Heart left ventricle (tissue), 16 donors: ENCODE measurements around the gene AKAP9. TPM values are rescaled to one million over a fixed set of nuclear protein-coding genes. Genes with fewer than 3 reads are reported as not detected.

ENCODE experiments used
- ATAC-seq, 4 donors: fragments of 200-7000 bp; cut with Tn5 transposase; one replicate each; pipeline ENCODE4 v1.9.1; 2020 to 2022; ENCODE audit warnings: moderate library complexity in 4 of 4, mild to moderate bottlenecking in 3 of 4, moderate number of reproducible peaks in 1 of 4
- DNase-seq, 5 donors: peaks; one replicate each; pipeline ENCODE4 v3.0.0-alpha.2; 2020
- H3K27ac ChIP-seq, 12 donors: fragments of 200-600 bp; sonication (generic) in 4 of 12; one replicate each; pipeline versions ENCODE4 v1.5.0 to v1.8.0; 2016 to 2022; ENCODE audit warnings: mild to moderate bottlenecking in 2 of 12
- H3K27me3 ChIP-seq, 9 donors: fragments of 200-600 bp; sonication (generic) in 2 of 9; one replicate each; pipeline versions ENCODE4 v1.5.1 to v1.8.0; 2016 to 2022; ENCODE audit warnings: mild to moderate bottlenecking in 3 of 9
- H3K36me3 ChIP-seq, 9 donors: fragments of 200-600 bp; sonication (generic) in 2 of 9; one replicate each; pipeline versions ENCODE4 v1.5.0 to v1.8.0; 2018 to 2022; ENCODE audit warnings: mild to moderate bottlenecking in 2 of 9
- H3K4me1 ChIP-seq, 12 donors: fragments of 200-600 bp; sonication (generic) in 4 of 12; one replicate each; pipeline versions ENCODE4 v1.5.0 to v1.8.0; 2016 to 2022; ENCODE audit warnings: mild to moderate bottlenecking in 3 of 12
- H3K4me3 ChIP-seq, 12 donors: fragments of 200-600 bp; sonication (generic) in 4 of 12; one replicate each; pipeline versions ENCODE4 v1.5.0 to v1.8.0; 2017 to 2022; ENCODE audit warnings: mild to moderate bottlenecking in 9 of 12, moderate library complexity in 4 of 12
- H3K9me3 ChIP-seq, 12 donors: fragments of 200-600 bp; sonication (generic) in 4 of 12; one replicate each; pipeline versions ENCODE4 v1.5.0 to v1.8.0; 2016 to 2022; ENCODE audit warnings: mild to moderate bottlenecking in 1 of 12
- POLR2A ChIP-seq, 2 donors: fragments of 450-650 bp; IDR thresholded peaks; one replicate each; pipeline ENCODE4 v1.6.1; 2017; ENCODE audit warnings: antibody characterized with exemption in 2 of 2, mild to moderate bottlenecking in 2 of 2, moderate library complexity in 2 of 2
- WGBS, 4 donors: extraction: QIAGEN DNeasy Blood & Tissue Kit in 2 of 4; methylation state at CpG; one replicate each; pipeline versions ENCODE4 v1.1.5 to v1.1.7; 2013 to 2018; 5-methylcytosine and 5-hydroxymethylcytosine counted together
- intact Hi-C, 10 donors: fragments of 100-400 bp; cut with DNase I; formaldehyde crosslinking; loops; one replicate each; pipeline versions ENCODE4 v1.11.1 to v1.14.2; 2022
- polyA plus RNA-seq, 2 donors: library from polyadenylated mRNA; stranded (reverse); fragments of 200-250 nt; gene quantifications; one replicate each; pipeline ENCODE4 v1.2.3, GENCODE V29; 2013
- total RNA-seq, 9 donors: library from RNA; depleted of rRNA in 2 of 9; stranded (reverse); fragments of >200 nt in 2 of 9; fragmentation: NEBNext Ultra II Directional in 3 of 9; extraction: Animal tissue kit (Norgen Biotek cat#: 25700) in 3 of 9; gene quantifications; one replicate each; pipeline versions ENCODE4 v1.1.0 to v1.2.4, GENCODE V29; 2016 to 2023
- TF ChIP-seq, protein P1 (sequence below), 12 donors: fragments of 200-600 bp; sonication (generic) in 4 of 12; IDR thresholded peaks; one replicate each; pipeline versions ENCODE4 v1.5.0 to v1.8.0; 2018 to 2022; ENCODE audit warnings: antibody characterized with exemption in 12 of 12, mild to moderate bottlenecking in 5 of 12
- donor health status: ischemic (EF 13 %, LVEDD 7.1; RV severe dilation, severe dysfunction).
- donor health status: healthy with polysubstance abuse.
- donor health status: DM: no; HTN: yes; CAD: no.
- donor health status: DM: no; HTN: no; CAD: no.
- donor health status: ischemic (EF 25% LVEDD 6.9; RV normal size, moderate dysfunction).
- donor health status: ischemic (EF 25% LVEDD 5.7; RV mildly dilated, moderate dysfunction).
- donor health status: healthy.
- donor health status: DM: yes; HTN: yes; CAD: no.
- donor health status: ischemic (EF 35%, LVEDD 5.7; RV mildly dilated, moderate dysfunction).
- donor health status: nonischemic (EF 11% LVEDD 7.7; RV severe dilation, severe dysfunction).
- donor health status: DM: yes; HTN: yes; CAD: no.
- donor health status: PGD.
- donor health status: ischemic (EF 29% LVEDD 5.4; RV normal size, mild dysfunction).
- donor health status: nonischemic (EF 23%, LVEDD 6.1; RV moderate dilation, normal function).

AKAP9 gene
- total and polyA plus RNA-seq, 11 donors: 13.2 to 58.6 (median 49.1) TPM

GRCh38 chr7:92149736-92150239, 209.1 kb downstream of the AKAP9 start:
- Histone ChIP-seq H3K27ac (no peak overlapping the region), H3K4me1 (no peaks in the 10 kb centered on the region), H3K27me3 (no peaks in the 10 kb centered on the region), H3K9me3 (no peaks in the 10 kb centered on the region), H3K36me3 (no peaks in the 10 kb centered on the region), H3K4me3 (no peak overlapping the region)
- WGBS, 4 donors: 93 to 97% (median 95%) methylated on average over 5 of the region's 5 CpGs
- intact Hi-C loops: no loop called here
- ATAC-seq (no peak), DNase-seq (no peak)
- TF ChIP-seq POLR2A (IDR thresholded peaks at IDR 0.05): no peak
- TF ChIP-seq, protein P1, sequence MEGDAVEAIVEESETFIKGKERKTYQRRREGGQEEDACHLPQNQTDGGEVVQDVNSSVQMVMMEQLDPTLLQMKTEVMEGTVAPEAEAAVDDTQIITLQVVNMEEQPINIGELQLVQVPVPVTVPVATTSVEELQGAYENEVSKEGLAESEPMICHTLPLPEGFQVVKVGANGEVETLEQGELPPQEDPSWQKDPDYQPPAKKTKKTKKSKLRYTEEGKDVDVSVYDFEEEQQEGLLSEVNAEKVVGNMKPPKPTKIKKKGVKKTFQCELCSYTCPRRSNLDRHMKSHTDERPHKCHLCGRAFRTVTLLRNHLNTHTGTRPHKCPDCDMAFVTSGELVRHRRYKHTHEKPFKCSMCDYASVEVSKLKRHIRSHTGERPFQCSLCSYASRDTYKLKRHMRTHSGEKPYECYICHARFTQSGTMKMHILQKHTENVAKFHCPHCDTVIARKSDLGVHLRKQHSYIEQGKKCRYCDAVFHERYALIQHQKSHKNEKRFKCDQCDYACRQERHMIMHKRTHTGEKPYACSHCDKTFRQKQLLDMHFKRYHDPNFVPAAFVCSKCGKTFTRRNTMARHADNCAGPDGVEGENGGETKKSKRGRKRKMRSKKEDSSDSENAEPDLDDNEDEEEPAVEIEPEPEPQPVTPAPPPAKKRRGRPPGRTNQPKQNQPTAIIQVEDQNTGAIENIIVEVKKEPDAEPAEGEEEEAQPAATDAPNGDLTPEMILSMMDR (IDR thresholded peaks at IDR 0.05): no peak

- H3K27ac ChIP-seq: no peak overlapping the region
- no peaks in the 10 kb centered on the region for H3K27me3 ChIP-seq
- H3K9me3 ChIP-seq: no peaks in the 10 kb centered on the region
- H3K36me3 ChIP-seq: no peaks in the 10 kb centered on the region
- H3K4me3 ChIP-seq: no peak overlapping the region
- DNase-seq (no peak), ATAC-seq (no peak)
- 71 to 92% (median 78%) methylated on average over 1 of the region's 1 CpG for WGBS, 4 donors
- TF ChIP-seq POLR2A (IDR thresholded peaks at IDR 0.05): no peak
- TF ChIP-seq, protein P1 (IDR thresholded peaks at IDR 0.05): no peak
- H3K4me1 ChIP-seq: no peaks in the 10 kb centered on the region
- intact Hi-C loops: no loop called here
Observed at GRCh38 chr7:92150450-92151017, 209.9 kb downstream of the AKAP9 start.

- Histone ChIP-seq H3K4me1 (no peaks in the 10 kb centered on the region), H3K9me3 (no peaks in the 10 kb centered on the region), H3K27me3 (no peaks in the 10 kb centered on the region), H3K36me3 (no peaks in the 10 kb centered on the region), H3K27ac (no peak overlapping the region), H3K4me3 (no peak overlapping the region)
- WGBS, 4 donors: 88 to 100% (median 95%) methylated on average over 1 of the region's 1 CpG
- DNase-seq (no peak), ATAC-seq (no peak)
- TF ChIP-seq, protein P1 (IDR thresholded peaks at IDR 0.05): no peak
- TF ChIP-seq POLR2A (IDR thresholded peaks at IDR 0.05): no peak
- intact Hi-C loops: no loop called here
Observed at GRCh38 chr7:92155108-92155739, 214.6 kb downstream of the AKAP9 start.

GRCh38 chr7:92156990-92157389, 216.3 kb downstream of the AKAP9 start:
- no peaks in the 10 kb centered on the region for H3K9me3 ChIP-seq
- no peak overlapping the region for H3K4me3 ChIP-seq
- DNase-seq: no peak
- no peaks in the 10 kb centered on the region for H3K4me1 ChIP-seq
- no peak overlapping the region for H3K27ac ChIP-seq
- H3K36me3 ChIP-seq: no peaks in the 10 kb centered on the region
- no peaks in the 10 kb centered on the region for H3K27me3 ChIP-seq
- intact Hi-C loops: no loop called here
- TF ChIP-seq, protein P1 (IDR thresholded peaks at IDR 0.05): no peak
- TF ChIP-seq POLR2A (IDR thresholded peaks at IDR 0.05): no peak
- ATAC-seq: no peak
